ENCODE data around the gene LGALS3BP.

Gene LGALS3BP

GRCh38 chr17:79019632-79020584, 40.2 kb upstream of the LGALS3BP start:
- H3K4me3 Mint-ChIP-seq, result no peak overlapping the region

GRCh38 chr17:79019261-79019631, 39.5 kb upstream of the LGALS3BP start:
- Mint-ChIP-seq H3K9me3 (peaks cover under 1% of the 10 kb centered on the region), H3K4me3 (no peak overlapping the region), H3K36me3 (ENCODE audit: low read depth) (peaks cover under 1% of the 10 kb centered on the region), H3K4me1 (ENCODE audit: low read depth) (peaks cover 3% of the 10 kb centered on the region), H3K27ac (no peak overlapping the region), H3K27me3 (peaks cover 4% of the 10 kb centered on the region)

More at GRCh38 chr17:79019632-79020584, 40.2 kb upstream of the LGALS3BP start:
- no peaks in the 10 kb centered on the region for H3K9me3 Mint-ChIP-seq
- peaks cover 4% of the 10 kb centered on the region for H3K27me3 Mint-ChIP-seq
- no peaks in the 10 kb centered on the region for H3K36me3 Mint-ChIP-seq (ENCODE audit: low read depth)
- no peak overlapping the region for H3K27ac Mint-ChIP-seq
- peaks cover 4% of the 10 kb centered on the region for H3K4me1 Mint-ChIP-seq (ENCODE audit: low read depth)

GRCh38 chr17:79018370-79018695, 38.6 kb upstream of the LGALS3BP start:
- H3K27me3 Mint-ChIP-seq, result peaks cover 4% of the 10 kb centered on the region

GRCh38 chr17:79017546-79018369, 38.0 kb upstream of the LGALS3BP start:
- H3K4me3 Mint-ChIP-seq, result no peak overlapping the region
- peaks cover 4% of the 10 kb centered on the region for H3K36me3 Mint-ChIP-seq (ENCODE audit: low read depth)
- peaks cover 4% of the 10 kb centered on the region for H3K27me3 Mint-ChIP-seq
- H3K27ac Mint-ChIP-seq, result no peak overlapping the region
- no peaks in the 10 kb centered on the region for H3K4me1 Mint-ChIP-seq (ENCODE audit: low read depth)
- H3K9me3 Mint-ChIP-seq, result peaks cover 4% of the 10 kb centered on the region

More at GRCh38 chr17:79018370-79018695, 38.6 kb upstream of the LGALS3BP start:
- Mint-ChIP-seq H3K9me3 (peaks cover 4% of the 10 kb centered on the region), H3K4me3 (no peak overlapping the region), H3K36me3 (ENCODE audit: low read depth) (peaks cover 4% of the 10 kb centered on the region), H3K27ac (no peak overlapping the region), H3K4me1 (ENCODE audit: low read depth) (no peaks in the 10 kb centered on the region)

GRCh38 chr17:79014158-79014758, 34.5 kb upstream of the LGALS3BP start:
- Mint-ChIP-seq H3K4me1 (ENCODE audit: low read depth) (peaks cover 15% of the 10 kb centered on the region), H3K27ac (no peak overlapping the region), H3K36me3 (ENCODE audit: low read depth) (peaks cover 4% of the 10 kb centered on the region), H3K4me3 (no peak overlapping the region), H3K9me3 (peaks cover 4% of the 10 kb centered on the region), H3K27me3 (peaks cover 4% of the 10 kb centered on the region)

GRCh38 chr17:79012563-79013134, 32.9 kb upstream of the LGALS3BP start:
- Mint-ChIP-seq H3K36me3 (ENCODE audit: low read depth) (peaks cover 4% of the 10 kb centered on the region), H3K9me3 (peaks cover 4% of the 10 kb centered on the region), H3K4me1 (ENCODE audit: low read depth) (peaks cover 28% of the 10 kb centered on the region), H3K27ac (no peak overlapping the region), H3K27me3 (peaks cover 4% of the 10 kb centered on the region), H3K4me3 (no peak overlapping the region)

- Mint-ChIP-seq H3K27me3 (peaks cover 4% of the 10 kb centered on the region), H3K4me1 (ENCODE audit: low read depth) (peaks cover 38% of the 10 kb centered on the region), H3K4me3 (peak overlapping the region; percentile 87), H3K27ac (no peak overlapping the region), H3K36me3 (ENCODE audit: low read depth) (peaks cover 8% of the 10 kb centered on the region), H3K9me3 (peaks cover 4% of the 10 kb centered on the region)
Observed at GRCh38 chr17:79011451-79012147, 31.9 kb upstream of the LGALS3BP start.

- Mint-ChIP-seq H3K4me1 (ENCODE audit: low read depth) (peaks cover 50% of the 10 kb centered on the region), H3K4me3 (peak overlapping the region; percentile 87), H3K27me3 (peaks cover 4% of the 10 kb centered on the region), H3K27ac (peak overlapping the region; percentile 92), H3K36me3 (ENCODE audit: low read depth) (peaks cover 8% of the 10 kb centered on the region), H3K9me3 (peaks cover 4% of the 10 kb centered on the region)
Observed at GRCh38 chr17:79010304-79010646, 30.6 kb upstream of the LGALS3BP start.

GRCh38 chr17:79009397-79010303, 29.9 kb upstream of the LGALS3BP start, which contains the start of gene CANT1:
Gene CANT1, minus strand, starts transcription at chr17:79009764. Its CDS starts 12,142 bp downstream, at chr17:78997622.
- Mint-ChIP-seq H3K27me3 (peaks cover 4% of the 10 kb centered on the region), H3K36me3 (ENCODE audit: low read depth) (peaks cover 8% of the 10 kb centered on the region), H3K27ac (peak within 1 kb of the TSS; percentile 92), H3K4me1 (ENCODE audit: low read depth) (peaks cover 50% of the 10 kb centered on the region), H3K4me3 (peak within 1 kb of the TSS; percentile 87), H3K9me3 (peaks cover 4% of the 10 kb centered on the region)

GRCh38 chr17:79008666-79009387, 29.1 kb upstream of the LGALS3BP start:
- Mint-ChIP-seq H3K4me1 (ENCODE audit: low read depth) (peaks cover 50% of the 10 kb centered on the region), H3K4me3 (peak overlapping the region; percentile 87), H3K27ac (peak overlapping the region; percentile 90), H3K36me3 (ENCODE audit: low read depth) (peaks cover 4% of the 10 kb centered on the region), H3K9me3 (no peaks in the 10 kb centered on the region), H3K27me3 (no peaks in the 10 kb centered on the region)

GRCh38 chr17:79007504-79008381, 28.0 kb upstream of the LGALS3BP start:
- Mint-ChIP-seq H3K27me3 (no peaks in the 10 kb centered on the region), H3K4me1 (ENCODE audit: low read depth) (peaks cover 50% of the 10 kb centered on the region), H3K9me3 (no peaks in the 10 kb centered on the region), H3K27ac (no peak overlapping the region), H3K36me3 (ENCODE audit: low read depth) (peaks cover 4% of the 10 kb centered on the region), H3K4me3 (peak overlapping the region; percentile 87)
